22Rv1 (cell line): ENCODE measurements around the gene CSRP1.

Source experiments
- ZFX ChIP-seq: fragments of 450-650 bp; IDR thresholded peaks from 2 replicates; pipeline ENCODE4 v1.6.1; 2017; ENCODE audit warnings: antibody characterized with exemption, borderline replicate concordance
- TF ChIP-seq, protein P1 (sequence below): fragments of 450-650 bp; IDR thresholded peaks from 2 replicates; pipeline ENCODE4 v1.5.1; 2017; ENCODE audit warnings: mild to moderate bottlenecking

DNA sequence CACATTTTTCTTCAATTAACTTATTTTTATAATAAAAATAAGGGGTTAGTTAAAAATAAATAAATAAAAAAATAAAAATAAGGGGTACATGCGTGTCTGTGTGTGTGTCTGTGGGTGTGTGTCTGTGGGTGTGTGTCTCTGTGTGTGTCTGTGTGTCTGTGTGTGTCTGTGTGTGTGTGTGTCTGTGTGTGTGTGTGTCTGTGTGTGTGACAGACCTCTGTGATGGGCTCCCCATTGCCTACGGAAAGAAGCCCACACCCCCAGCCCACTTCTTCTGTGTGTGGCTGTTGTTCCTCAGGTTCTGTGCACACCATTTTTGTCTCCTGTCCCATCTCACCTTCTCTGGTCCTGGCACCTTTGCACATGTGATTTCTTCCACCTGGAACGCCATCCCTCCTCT lies 47.9 kb downstream of the CSRP1 start:
- TF ChIP-seq, protein P1, sequence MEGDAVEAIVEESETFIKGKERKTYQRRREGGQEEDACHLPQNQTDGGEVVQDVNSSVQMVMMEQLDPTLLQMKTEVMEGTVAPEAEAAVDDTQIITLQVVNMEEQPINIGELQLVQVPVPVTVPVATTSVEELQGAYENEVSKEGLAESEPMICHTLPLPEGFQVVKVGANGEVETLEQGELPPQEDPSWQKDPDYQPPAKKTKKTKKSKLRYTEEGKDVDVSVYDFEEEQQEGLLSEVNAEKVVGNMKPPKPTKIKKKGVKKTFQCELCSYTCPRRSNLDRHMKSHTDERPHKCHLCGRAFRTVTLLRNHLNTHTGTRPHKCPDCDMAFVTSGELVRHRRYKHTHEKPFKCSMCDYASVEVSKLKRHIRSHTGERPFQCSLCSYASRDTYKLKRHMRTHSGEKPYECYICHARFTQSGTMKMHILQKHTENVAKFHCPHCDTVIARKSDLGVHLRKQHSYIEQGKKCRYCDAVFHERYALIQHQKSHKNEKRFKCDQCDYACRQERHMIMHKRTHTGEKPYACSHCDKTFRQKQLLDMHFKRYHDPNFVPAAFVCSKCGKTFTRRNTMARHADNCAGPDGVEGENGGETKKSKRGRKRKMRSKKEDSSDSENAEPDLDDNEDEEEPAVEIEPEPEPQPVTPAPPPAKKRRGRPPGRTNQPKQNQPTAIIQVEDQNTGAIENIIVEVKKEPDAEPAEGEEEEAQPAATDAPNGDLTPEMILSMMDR: no peak
- TF ChIP-seq ZFX: no peak
